ENCODE data around the gene MINDY3.

Gene MINDY3

GRCh38 chr10:15852111-15852557 lies 8.2 kb downstream of the MINDY3 start (continued):
- no peak for TF ChIP-seq KLF1 (tag by site-specific recombination; IDR thresholded peaks at IDR 0.05)
- no peak for TF ChIP-seq ZNF221 (tag by site-specific recombination; IDR thresholded peaks at IDR 0.05; ENCODE audit: borderline replicate concordance)
- no peak for TF ChIP-seq ZNF501 (tag by site-specific recombination; IDR thresholded peaks at IDR 0.05)
- TF ChIP-seq ZNF624 (tag by site-specific recombination; IDR thresholded peaks at IDR 0.05): no peak
- TF ChIP-seq ZNF24 (tag by site-specific recombination; IDR thresholded peaks at IDR 0.05): no peak
- TF ChIP-seq ZNF585B (tag by site-specific recombination; IDR thresholded peaks at IDR 0.05): no peak
- TF ChIP-seq ZNF184 (tag by site-specific recombination; IDR thresholded peaks at IDR 0.05): no peak
- TF ChIP-seq ZNF324 (tag by site-specific recombination; IDR thresholded peaks at IDR 0.05): no peak
- TF ChIP-seq ZNF843 (tag by site-specific recombination; IDR thresholded peaks at IDR 0.05): peak; percentile 60; the same call in 1 of the 2 replicates
- TF ChIP-seq ZFP69B (tag by site-specific recombination; IDR thresholded peaks at IDR 0.05): no peak
- TF ChIP-seq ZNF18 (tag by site-specific recombination; IDR thresholded peaks at IDR 0.05): no peak
- TF ChIP-seq KLF17 (tag by site-specific recombination; IDR thresholded peaks at IDR 0.05): no peak
- no peak for TF ChIP-seq ZBTB20 (tag by site-specific recombination; IDR thresholded peaks at IDR 0.05)
- no peak for TF ChIP-seq ZNF2 (tag by site-specific recombination; IDR thresholded peaks at IDR 0.05)
- no peak for TF ChIP-seq YY2 (tag by site-specific recombination; IDR thresholded peaks at IDR 0.05)
- peak; percentile 95 for TF ChIP-seq FEZF1 (tag by site-specific recombination; IDR thresholded peaks at IDR 0.05)
- TF ChIP-seq ZNF529 (tag by site-specific recombination; IDR thresholded peaks at IDR 0.05; ENCODE audit: insufficient replicate concordance): no peak
- TF ChIP-seq MEIS1 (CRISPR knock-in tag; IDR thresholded peaks at IDR 0.05; ENCODE audit: borderline replicate concordance): no peak
- no peak for TF ChIP-seq ZNF530 (tag by site-specific recombination; IDR thresholded peaks at IDR 0.05; ENCODE audit: low read depth)
- TF ChIP-seq OSR2 (tag by site-specific recombination; IDR thresholded peaks at IDR 0.05): no peak; the same call in 1 of the 2 replicates
- no peak for TF ChIP-seq ZNF48 (tag by site-specific recombination; IDR thresholded peaks at IDR 0.05)
- TF ChIP-seq OVOL3 (tag by site-specific recombination; IDR thresholded peaks at IDR 0.05): peak; percentile 41; the same call in 1 of the 2 replicates
- no peak for TF ChIP-seq ZNF280C (tag by site-specific recombination; IDR thresholded peaks at IDR 0.05)
- no peak for TF ChIP-seq ZNF629 (tag by site-specific recombination; IDR thresholded peaks at IDR 0.05)
- 0 out of 2 replicates have a peak, but pooled peaks have one; percentile 19 for TF ChIP-seq ZEB2 (tag by site-specific recombination; IDR thresholded peaks at IDR 0.05)
- TF ChIP-seq SCRT1 (tag by site-specific recombination; IDR thresholded peaks at IDR 0.05; ENCODE audit: borderline replicate concordance): no peak
- no peak for TF ChIP-seq ZBTB17 (tag by site-specific recombination; IDR thresholded peaks at IDR 0.05)
- no peak for TF ChIP-seq ZNF211 (tag by site-specific recombination; IDR thresholded peaks at IDR 0.05; ENCODE audit: low read depth)

Data from HEK293 (cell line).